ENCODE results near the gene LDB2.

Gene LDB2

DNA sequence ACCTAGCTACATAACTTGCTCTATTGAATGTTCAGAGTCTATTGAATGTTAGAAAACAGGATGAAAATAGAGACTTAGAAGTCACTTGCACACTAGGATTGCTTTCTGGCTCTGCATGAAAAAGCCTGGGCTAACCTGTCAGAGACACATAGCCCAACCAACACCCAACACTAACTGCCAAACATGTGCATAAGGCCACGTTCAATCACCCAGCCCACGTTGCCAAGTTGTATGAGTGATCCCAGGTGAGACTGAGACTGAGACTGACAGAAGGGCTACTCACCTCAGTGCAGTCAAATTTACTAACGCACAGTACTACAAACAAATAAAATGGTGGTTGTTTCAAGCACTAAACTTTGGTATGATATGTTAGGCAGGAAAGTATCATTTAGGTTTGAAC lies 61.0 kb downstream of the LDB2 start:
- no peak for DNase-seq

DNA sequence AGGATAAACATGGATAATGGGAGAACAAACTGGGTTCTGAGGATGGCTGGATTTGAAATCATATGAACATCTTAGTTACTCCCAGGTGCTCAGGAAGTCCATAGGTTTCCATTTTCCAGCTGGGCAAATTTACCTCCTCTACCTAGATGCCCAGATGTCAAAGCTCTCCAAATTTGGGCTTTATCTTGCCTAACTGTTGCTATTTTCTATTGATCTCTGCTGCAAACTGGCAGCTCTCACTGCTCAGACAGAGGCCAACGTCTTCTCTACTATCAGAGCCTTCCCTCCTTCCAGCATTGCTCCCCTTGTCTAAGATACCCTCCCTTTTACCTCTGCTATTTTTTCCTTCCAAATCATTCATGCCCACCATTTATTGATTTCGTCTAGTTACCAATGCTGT lies 62.1 kb downstream of the LDB2 start:
- DNase-seq = no peak

DNA sequence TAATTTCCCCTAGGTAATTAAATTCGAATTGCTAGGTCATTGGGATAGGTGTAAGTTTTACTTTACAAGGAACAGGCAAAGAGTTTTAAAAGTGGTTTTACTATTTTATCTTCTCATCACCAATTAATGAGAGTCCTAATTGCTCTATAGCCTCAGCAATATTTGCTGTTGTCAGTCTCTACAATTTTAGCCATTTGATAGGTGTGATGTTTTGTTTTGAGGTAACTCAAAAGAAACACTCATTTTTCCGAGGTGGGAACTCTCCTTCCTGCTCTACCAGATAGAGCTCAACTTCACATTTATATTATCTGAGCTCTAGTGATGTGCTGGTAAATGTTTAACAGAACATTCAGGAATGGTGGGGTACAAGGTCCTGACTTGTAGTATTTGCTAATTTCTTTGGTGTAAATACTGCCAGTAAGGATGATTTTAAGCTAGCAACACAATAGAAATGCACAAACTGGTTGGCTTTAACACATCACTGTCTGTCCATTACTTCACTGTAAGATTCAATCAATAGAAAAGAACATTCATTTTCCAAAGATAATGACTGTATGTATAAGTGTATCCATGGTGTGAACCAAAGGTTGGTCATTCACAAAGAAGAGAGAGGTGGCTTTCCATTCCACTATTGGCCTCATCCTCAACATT lies 62.7 kb downstream of the LDB2 start:
- DNase-seq = no peak

DNA sequence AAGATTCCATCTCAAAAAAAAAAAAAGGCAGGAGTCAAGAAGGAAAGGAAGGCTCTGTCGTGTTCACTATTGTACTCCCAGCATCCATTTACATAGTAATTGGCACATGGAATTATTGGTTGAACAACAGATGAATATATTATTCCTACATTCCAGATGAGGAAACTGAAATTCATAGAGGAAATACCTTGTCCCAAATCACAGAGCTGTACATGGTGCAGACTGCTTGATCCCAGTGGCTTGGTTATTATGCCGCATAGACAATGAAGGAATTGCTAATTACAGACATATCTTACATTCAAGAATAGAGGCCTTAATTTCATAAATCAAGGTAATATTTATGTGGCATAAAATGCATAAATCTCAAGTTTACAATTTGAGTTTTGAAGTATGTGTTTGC lies 63.6 kb downstream of the LDB2 start:
- DNase-seq = no peak

DNA sequence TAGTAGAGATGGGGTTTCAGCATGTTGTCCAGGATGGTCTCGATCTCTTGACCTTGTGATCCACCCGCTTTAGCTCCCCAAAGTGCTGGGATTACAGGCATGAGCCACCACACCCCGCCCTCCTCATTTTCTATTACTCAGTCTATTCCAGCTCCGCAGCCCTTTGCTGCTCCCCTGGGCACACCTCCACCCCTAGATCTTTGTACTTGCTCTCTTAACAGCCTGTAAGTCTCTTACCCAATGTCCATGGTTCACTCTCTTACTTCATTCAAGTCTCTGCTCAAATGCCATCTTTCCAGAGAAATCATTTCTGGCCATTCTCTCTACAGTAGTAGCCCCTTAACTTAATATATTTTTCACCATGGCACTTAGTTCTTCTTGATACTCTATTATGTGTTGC lies 64.7 kb downstream of the LDB2 start:
- no peak for DNase-seq

DNA sequence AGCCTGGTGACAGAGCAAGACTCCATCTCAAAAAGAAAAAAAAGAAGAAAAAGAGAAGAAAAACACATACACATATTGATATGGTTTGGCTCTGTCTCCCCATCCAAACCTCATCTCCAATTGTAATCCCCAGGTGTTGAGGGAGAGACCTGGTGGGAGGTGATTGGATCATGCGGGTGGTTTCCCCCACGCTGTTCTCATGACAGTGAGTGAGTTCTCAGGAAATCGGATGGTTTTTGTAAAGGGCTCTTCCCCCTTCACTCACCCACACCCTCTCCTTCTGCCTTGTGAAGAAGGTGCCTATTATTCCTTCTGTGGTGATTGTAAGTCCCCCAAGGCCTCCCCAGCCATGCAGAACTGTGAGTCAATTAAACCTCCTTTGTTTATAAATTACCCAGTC lies 68.4 kb downstream of the LDB2 start:
- DNase-seq = no peak

DNA sequence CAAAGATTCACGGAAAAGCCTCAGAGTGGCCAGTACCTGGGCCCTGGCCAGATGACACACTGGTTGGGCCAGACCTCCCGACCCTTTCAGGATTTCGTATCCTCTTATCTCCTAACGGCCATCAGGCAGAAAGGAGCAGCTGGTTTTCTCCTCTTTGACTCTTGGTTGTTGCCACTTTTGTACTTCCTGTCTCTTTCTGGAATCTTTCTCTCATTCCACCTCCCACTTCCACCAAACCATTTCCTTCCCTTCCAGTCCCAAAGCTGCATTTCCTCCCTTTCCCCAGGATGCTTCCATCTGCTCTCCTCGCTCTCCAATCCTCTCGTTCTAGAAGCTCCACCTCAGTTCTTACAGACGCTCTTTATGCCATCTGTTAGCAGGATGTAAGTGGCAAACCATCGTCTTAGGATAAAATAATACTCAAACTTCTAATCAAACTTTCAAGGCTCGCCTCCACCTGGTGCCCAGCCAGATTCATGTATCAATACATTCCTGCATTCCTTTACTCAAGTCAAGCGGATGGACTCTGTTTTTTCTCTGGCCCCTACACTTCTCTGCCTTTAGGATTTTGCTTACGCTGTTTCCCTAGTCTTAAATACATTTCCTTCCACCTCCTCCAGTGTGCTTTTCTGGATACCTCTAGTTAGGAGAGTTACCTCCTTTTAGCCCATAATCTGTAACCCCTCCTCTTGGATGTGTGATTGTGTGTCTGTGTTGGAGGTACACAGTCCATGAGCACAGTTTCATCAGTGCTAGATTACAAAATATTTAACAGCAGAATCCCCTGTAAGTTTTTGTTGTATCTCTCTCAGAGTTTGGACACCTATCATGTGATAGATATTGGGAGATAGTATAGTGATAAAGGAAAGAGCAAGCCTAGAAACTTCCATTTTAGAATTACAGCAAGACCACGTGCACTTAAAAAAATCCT lies 70.4 kb downstream of the LDB2 start:
- no peak for DNase-seq

DNA sequence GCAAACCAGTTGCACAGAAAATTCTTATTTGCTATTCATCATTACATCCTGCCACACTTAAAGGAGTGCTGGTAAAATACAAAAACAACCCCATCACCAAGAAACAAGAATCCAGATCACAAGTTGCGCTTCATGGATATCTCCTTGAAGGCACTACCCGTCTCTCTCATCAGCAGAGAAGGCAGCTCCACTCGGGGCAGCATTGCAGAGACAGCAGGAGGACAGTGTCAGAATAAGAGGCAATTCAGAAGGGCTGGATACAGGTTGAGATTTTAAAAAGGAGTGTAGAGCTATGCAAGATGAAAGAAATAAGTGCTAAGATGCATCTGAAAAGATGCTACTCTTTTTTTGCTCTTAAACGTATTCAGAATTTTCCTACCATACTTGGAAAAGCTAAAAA lies 71.4 kb downstream of the LDB2 start:
- no peak for DNase-seq

DNA sequence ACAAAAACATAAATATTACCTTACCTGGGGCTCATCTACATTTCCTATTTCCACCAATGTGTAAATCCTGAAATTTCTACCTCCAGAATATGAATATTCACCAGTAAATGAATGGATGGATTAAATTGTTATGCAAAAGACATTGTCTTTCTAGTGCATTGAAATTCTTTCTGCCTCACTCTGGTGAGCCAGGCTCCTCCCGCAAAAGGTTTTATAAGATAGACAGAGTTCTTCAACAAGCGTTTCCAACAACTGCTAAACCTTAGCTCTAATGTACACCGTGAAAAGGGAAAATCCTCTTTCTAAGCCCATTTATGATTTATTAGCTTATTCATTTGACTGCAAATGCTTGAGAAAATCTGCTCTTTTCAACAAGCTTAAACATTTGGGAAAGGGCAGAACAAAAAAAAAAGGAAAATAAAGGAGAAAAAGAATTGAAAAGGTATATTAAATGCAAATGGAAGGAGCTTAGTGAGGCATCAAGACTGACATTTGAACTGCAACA lies 72.0 kb downstream of the LDB2 start:
- DNase-seq = no peak

DNA sequence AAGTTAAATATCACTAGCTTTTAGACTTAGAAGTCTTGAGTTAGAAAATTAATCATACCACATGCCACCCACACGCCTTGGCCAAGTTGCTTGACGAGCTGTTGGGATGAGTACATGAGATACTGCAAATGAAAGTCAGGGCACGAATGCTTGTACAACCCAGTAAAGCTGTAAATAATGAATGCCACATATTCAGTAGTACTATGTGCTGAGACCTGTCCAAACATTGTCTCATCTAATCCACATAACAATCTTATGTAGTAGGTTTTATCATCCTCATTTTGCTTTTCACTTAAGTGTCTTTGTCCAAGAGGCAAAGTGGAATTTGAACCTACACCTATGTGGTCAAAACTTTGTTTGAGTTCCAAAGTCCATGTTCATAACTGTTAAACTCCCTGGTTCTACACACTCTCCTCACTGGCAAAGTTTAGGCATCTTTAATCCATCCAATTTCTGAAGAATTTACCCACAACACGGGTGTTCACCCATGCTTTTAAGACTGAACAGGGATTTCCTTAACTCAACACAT lies 74.1 kb downstream of the LDB2 start:
- no peak for DNase-seq

DNA sequence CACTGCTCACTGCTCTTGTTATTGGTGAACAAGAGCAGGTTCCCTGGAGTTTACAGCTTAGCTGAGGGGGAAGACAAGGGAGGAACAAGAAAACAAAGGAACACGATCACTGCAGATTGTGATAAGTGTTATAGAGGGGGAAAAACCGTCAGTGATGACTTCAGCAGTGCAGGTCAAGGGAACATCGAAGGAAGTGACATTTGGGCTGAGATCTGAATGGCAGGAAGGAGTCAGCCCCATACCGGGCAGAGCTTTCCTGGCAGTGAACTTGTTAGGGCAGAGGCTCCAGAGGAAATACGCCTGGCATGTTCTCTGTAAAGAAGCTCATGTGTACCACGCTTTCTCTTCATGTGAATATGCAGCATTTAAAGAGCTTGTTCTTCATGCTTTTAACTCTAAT lies 78.1 kb downstream of the LDB2 start:
- DNase-seq = no peak

DNA sequence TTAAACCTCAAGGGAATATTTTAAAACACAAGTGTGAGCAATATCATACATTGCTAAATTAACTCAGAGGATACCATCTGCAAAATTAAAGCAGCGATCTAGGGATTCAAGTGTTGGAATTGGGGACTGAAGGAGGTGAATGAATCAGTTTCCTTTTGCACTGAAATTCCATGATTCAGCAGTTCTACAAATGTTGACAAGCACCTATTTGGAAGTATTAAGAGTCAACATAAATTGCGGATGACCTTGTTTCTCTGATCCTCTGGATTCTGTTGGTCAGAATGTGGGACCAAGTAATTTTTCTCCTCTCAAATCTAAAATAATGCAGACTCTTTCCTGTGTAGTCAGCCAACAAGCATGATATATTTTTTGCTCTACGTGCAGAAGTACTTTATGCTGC lies 78.8 kb downstream of the LDB2 start:
- no peak for DNase-seq

DNA sequence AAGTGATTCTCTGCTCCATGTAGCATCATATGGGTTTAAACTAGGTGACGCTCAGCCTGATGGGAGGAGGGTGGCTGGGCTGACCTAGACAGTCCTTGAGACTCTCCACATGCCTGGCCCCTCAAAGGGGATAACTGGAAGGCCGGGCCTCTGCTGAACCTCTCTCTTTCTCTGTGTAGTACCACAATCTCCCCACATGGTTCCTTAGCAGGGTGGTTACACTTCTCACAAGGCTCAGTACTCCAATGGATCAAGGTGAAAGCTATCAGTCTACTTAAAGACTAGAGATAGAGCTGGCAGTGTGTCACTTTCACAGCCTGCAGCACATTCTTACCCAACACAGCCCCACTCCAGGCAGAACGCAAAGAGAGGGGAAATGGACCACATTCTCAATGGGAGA lies 80.4 kb downstream of the LDB2 start:
- DNase-seq = no peak

DNA sequence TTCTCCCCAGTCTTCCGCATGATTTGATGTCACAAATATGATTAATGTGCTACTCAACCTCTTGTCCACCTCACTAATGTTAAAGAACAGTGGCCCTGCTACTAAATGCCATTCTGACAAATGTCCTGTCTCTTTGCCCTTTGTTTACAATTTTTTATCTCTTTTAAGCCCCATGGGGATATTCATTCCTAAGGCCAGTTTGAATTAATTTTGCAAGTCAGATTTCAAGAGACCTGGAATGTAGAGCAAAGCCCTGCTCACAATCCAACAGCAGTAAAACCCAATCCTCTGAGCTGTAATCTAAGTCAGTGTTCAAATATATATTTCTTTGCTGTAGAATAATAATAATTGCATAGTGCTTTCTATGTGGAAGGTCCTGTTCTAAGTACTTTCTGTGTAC lies 81.2 kb downstream of the LDB2 start:
- no peak for DNase-seq

DNA sequence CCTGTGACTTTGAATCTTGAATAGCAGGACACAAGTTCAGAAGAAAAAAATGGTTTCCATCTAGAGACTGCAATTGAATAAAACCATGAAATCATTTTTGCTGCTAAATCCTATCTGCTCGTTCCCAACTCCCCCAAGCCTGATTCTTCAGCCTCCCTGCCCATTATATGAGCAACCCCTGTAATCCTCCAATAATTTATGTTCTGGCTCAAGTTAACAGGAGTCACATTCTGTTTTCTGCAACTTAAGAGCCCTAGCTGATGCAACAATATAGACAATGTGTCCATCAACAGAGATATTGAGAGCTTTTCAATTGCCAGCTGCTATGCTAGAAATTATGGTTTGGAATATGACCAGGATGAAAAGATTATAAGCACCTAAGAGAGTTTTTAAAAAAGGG lies 84.1 kb downstream of the LDB2 start:
- no peak for DNase-seq

DNA sequence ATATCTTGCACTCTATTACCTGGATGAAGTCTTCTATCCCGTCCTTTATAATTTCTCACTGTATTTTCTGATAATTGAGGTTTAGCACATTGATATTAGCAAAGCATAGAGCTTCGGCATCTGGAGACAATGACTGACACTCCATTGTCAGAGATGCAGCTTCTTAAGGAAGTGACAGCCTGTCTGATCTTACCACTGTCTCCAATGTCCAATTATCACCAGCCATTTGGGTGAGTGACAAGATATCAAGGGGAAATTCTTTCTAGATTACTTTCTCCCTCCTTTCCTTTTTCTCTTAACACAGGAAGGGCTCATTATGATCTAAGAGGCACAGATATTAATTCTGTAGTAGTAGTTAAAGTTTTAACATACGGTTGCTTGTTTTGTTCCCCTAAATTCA lies 86.4 kb downstream of the LDB2 start:
- DNase-seq = no peak

DNA sequence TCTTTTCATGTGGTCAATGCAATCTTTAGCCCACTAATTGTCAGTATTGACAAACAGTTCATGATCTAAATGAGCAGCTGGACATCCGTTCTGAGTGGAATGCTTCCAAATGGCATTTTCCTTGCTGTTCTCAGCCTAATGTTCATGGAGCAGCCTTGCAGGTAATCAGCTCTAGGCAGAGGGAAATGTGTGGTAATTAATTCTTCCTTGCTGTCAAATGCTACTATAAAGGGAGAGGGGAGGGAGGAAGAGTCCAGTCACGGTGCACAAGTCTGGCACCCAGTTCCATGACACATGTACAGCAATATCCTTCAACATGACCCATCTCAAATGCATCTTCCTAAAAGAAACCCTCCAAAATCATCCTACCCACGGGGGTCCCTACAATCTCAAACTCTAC lies 88.5 kb downstream of the LDB2 start:
- DNase-seq = no peak

DNA sequence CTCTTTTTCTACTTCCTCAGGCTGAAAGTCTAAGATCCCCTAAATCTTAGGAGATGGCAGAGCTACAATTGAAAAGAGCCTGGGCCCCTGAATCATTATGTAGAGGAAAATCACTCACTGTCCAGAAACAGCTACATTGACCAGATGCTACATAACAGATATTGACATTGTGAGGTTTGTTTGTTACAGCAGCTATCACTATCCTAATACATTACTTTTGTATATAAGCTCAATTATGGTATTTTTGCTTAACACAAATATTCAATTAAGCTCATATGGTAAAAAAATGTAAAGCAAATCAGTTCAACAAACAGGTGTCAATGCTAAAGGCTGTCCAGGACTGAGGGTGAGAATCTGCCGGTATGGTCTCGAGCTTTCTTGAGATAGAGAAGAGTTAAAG lies 89.4 kb downstream of the LDB2 start:
- DNase-seq = no peak

DNA sequence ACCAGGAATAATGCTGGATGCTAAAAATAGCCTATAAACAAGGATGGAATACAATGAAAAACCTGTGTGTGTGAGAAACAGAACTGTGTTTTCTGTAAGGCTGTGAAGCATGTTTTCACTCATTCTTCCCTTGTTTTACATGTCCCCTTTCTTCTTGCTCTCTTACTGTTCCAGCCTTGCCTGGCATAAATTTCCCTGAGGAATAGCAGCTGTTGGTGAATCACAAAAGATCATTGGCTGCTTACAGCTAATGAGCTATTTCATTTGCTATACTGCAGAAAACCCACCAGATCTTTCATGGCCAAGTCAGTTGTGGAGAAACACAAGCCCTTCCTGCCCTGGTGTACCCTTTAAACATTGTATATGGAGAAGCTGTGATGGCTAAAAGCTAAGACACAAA lies 91.1 kb downstream of the LDB2 start:
- DNase-seq = no peak

DNA sequence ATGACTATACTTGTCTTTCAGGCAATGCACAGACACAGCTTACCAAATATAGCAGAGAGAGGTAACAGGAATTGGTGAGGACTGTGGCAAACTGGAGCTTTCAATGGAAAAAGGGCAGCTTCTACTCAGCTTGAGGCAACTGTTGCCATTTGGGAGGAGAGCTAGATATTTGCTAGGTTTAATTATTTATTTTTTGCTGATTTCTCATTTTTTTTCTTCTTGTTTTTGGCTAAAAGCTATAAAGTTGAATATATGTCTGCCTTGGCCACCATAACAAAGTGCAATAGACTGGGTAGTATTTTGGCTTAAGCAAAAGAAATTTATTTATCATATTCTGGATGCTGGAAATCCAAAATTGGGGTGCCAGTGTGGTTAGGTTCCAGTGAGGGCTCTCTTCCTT lies 93.9 kb downstream of the LDB2 start:
- no peak for DNase-seq

DNA sequence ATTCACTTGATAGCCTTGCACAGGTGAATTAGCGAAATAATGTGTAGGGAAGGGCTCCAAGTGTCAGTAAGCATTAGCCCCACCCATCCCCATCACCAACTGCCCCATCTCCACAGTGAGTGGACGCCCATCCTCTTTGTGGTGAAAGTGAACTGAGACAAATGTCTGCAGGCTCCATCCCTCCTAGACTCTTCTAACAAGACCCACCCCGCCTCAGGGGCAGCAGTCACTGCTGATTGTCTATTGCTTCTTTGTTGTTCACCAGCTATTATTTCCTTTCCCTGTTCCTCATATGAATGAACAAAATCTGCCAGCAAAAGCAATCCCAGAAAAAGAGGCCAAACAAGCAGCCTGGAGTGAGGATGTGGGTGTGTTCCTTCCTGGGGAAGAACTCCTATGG lies 96.4 kb downstream of the LDB2 start:
- DNase-seq = no peak

DNA sequence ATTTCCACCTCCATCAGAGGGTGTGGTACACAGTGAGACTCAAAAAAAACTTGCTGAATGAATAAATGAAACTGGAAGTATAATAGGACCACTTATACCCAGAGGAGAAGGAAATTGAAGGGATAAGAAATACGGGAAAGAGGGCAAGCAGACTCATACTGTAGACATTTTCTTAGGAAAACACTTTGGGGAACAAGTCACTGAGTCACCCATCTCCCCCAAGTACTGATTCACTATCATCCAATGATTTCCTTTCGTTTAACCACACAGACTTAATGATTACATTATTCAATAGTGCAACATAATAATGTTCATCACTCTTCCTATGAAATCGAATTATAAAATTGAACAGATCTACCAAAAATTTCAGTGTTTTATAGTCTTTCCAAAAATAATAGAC lies 97.1 kb downstream of the LDB2 start:
- no peak for DNase-seq

DNA sequence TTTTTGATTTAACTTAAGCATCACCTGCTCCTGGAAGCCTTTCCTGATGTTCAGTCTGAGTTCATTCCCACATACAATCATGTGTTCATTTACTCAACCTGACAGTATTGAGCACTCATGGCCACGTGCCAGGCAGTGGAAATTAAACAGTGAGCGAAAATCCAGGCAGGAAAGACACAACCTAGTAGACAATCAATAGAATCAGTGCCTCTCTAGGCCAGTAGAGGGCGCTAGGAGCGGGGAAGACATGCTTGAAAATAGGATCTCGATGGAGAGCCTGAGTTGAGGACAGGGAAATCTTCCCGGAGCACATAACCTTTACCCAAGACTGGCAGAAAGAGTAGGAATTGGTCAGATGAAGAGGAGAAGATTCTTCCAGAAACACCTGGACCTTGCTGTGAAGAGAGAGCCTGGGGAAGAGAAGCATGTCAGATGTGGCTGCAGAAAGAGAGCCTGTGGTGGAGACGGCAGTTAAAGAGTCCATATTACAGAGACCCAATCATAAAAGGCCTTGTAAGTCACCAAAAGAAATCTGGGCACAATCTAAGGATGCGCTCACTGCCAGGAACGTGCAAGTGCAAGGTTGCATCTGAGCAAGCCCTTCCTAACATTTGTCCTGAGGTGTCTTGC lies 103.5 kb downstream of the LDB2 start:
- DNase-seq = no peak

DNA sequence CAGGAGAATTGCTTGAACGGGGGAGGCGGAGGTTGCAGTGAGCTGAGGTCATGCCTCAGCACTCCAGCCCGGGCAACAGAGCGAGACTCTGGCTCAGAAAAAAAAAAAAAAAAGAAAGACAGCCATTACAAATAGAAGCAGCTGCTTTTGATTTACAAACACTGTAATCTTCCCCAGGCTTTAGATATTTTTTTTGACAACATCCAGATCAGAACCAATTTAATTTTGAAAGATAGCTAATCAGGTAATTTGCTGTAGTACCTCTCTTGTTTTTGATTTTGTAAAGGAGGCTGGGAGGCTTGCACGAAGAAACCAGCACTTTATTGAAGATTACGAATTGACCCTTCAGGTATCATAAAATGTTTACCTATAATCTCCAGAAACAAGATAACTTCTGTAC lies 107.0 kb downstream of the LDB2 start:
- DNase-seq = no peak

Data from bone marrow (tissue), 2 donors.